Right lobe of liver (tissue), 6 donors: ENCODE measurements around the gene RAB43. TPM values are rescaled to one million over a fixed set of nuclear protein-coding genes. Genes with fewer than 3 reads are reported as not detected.

Source experiments
- ATAC-seq, 4 donors: fragments of 200-7000 bp; cut with Tn5 transposase; one replicate each; pipeline ENCODE4 v1.9.1; 2020; ENCODE audit warnings: mild to moderate bottlenecking in 4 of 4, moderate library complexity in 4 of 4
- DNase-seq, 3 donors: peaks; one replicate each; pipeline ENCODE4 v3.0.0-alpha.2; 2020
- H3K27ac ChIP-seq, 3 donors: fragments of 200-600 bp; one replicate each; pipeline ENCODE4 v1.8.0; 2022
- H3K27me3 ChIP-seq, 2 donors: fragments of 200-600 bp; one replicate each; pipeline ENCODE4 v1.8.0; 2022
- H3K36me3 ChIP-seq, 4 donors: fragments of 200-600 bp; sonication (generic) in 1 of 4; one replicate each; pipeline versions ENCODE4 v1.5.1 to v1.8.0; 2017 to 2022; ENCODE audit warnings: control low read depth in 1 of 4
- H3K4me1 ChIP-seq, 4 donors: fragments of 200-600 bp; sonication (generic) in 1 of 4; one replicate each; pipeline versions ENCODE4 v1.5.1 to v1.8.0; 2017 to 2022; ENCODE audit warnings: control low read depth in 1 of 4
- H3K4me3 ChIP-seq, 3 donors: fragments of 200-600 bp; one replicate each; pipeline ENCODE4 v1.8.0; 2022
- H3K9me3 ChIP-seq, 4 donors: fragments of 200-600 bp; sonication (generic) in 1 of 4; one replicate each; pipeline versions ENCODE4 v1.5.1 to v1.8.0; 2017 to 2022; ENCODE audit warnings: control low read depth in 1 of 4
- CTCF ChIP-seq, 4 donors: fragments of 200-600 bp in 3 of 4; fragments of 450-650 bp in 1 of 4; IDR thresholded peaks; one replicate each; pipeline versions ENCODE4 v1.5.1 to v1.8.0; 2016 to 2022; ENCODE audit warnings: antibody characterized with exemption in 4 of 4, mild to moderate bottlenecking in 2 of 4
- POLR2A ChIP-seq: fragments of 450-650 bp; IDR thresholded peaks from one replicate; pipeline ENCODE4 v1.6.1; 2017; ENCODE audit warnings: antibody characterized with exemption, mild to moderate bottlenecking
- WGBS: methylation state at CpG from one replicate; pipeline ENCODE4 v1.1.6; 2018; ENCODE audit warnings: low coverage, low lambda C conversion rate; ENCODE audit not compliant: insufficient coverage; ENCODE audit errors: missing lambda C conversion rate; 5-methylcytosine and 5-hydroxymethylcytosine counted together
- intact Hi-C, 2 donors: fragments of 100-400 bp; cut with DNase I; formaldehyde crosslinking; loops; one replicate each; pipeline versions ENCODE4 v1.11.2 to v1.14.1; 2022
- total RNA-seq, 6 experiments: library from RNA; depleted of rRNA in 2 of 6; stranded (reverse); fragments of >200 nt in 2 of 6; fragmentation: NEBNext Ultra II Directional in 3 of 6; extraction: Animal tissue kit (Norgen Biotek cat#: 25700) in 3 of 6; gene quantifications; one replicate each; pipeline versions ENCODE4 v1.1.0 to v1.2.4, GENCODE V29; 2016 to 2023
- donor health status: DM: no; HTN: yes; CAD: no.
- donor health status: DM: no; HTN: no; CAD: no.
- donor health status: DM: no; HTN: no; CAD: no.
- donor health status: DM: no; HTN: yes; CAD: no.
- donor health status: DM: no; HTN: yes; CAD: no.

The RAB43 gene
- total RNA-seq, 6 experiments from 2014 or later = 21.8 to 67.2 (median 38.5) TPM

GRCh38 chr3:129052675-129053074, 68.9 kb downstream of the RAB43 start:
- Histone ChIP-seq H3K36me3 (no peaks in the 10 kb centered on the region), H3K9me3 (no peaks in the 10 kb centered on the region), H3K27ac (peak overlapping the region in 2 of 3 donors; percentile 11 to 71), H3K4me1 (peaks cover 0 to 14% (median 8%) of the 10 kb centered on the region in 4 donors), H3K4me3 (no peak overlapping the region), H3K27me3 (no peaks in the 10 kb centered on the region)
- peak; percentile 52 to 79 (median 75) for DNase-seq
- TF ChIP-seq POLR2A = no peak
- peak in 2 of 4 donors; percentile 15 to 32 for TF ChIP-seq CTCF (IDR thresholded peaks at IDR 0.05)
- intact Hi-C loops = no loop called here
- 31% methylated on average over 5 of the region's 6 CpGs for WGBS
- ATAC-seq = peak; percentile 74 to 80 (median 77)

- Histone ChIP-seq H3K27me3 (no peaks in the 10 kb centered on the region), H3K27ac (no peak overlapping the region), H3K4me1 (peaks cover 0 to 14% (median 8%) of the 10 kb centered on the region in 4 donors), H3K9me3 (no peaks in the 10 kb centered on the region), H3K36me3 (no peaks in the 10 kb centered on the region), H3K4me3 (no peak overlapping the region)
- no peak for TF ChIP-seq CTCF (IDR thresholded peaks at IDR 0.05)
- no peak for TF ChIP-seq POLR2A
- DNase-seq = no peak
- WGBS = 67% methylated on average over 3 of the region's 5 CpGs
- no peak for ATAC-seq
- intact Hi-C loops = no loop called here
Measured at GRCh38 chr3:129051871-129052340, 69.7 kb downstream of the RAB43 start.

- DNase-seq = peak in 1 of 3 donors; percentile 36
- no peak overlapping the region for H3K27ac ChIP-seq
- H3K36me3 ChIP-seq = no peaks in the 10 kb centered on the region
- no peak for ATAC-seq
- H3K4me1 ChIP-seq = peaks cover 0 to 16% (median 9%) of the 10 kb centered on the region in 4 donors
- intact Hi-C loops = no loop called here
- no peaks in the 10 kb centered on the region for H3K9me3 ChIP-seq
- H3K4me3 ChIP-seq = no peak overlapping the region
- TF ChIP-seq CTCF (IDR thresholded peaks at IDR 0.05) (no peak), POLR2A (no peak)
- WGBS = 87% methylated on average over 3 of the region's 12 CpGs
- no peaks in the 10 kb centered on the region for H3K27me3 ChIP-seq
Measured at GRCh38 chr3:129050556-129051295, 70.9 kb downstream of the RAB43 start.

- H3K27ac ChIP-seq = no peak overlapping the region
- H3K36me3 ChIP-seq = no peaks in the 10 kb centered on the region
- TF ChIP-seq POLR2A (no peak), CTCF (IDR thresholded peaks at IDR 0.05) (no peak)
- ATAC-seq = no peak
- H3K9me3 ChIP-seq = no peaks in the 10 kb centered on the region
- intact Hi-C loops = no loop called here
- no peak for DNase-seq
- H3K27me3 ChIP-seq = no peaks in the 10 kb centered on the region
- H3K4me3 ChIP-seq = no peak overlapping the region
- no CpG with 5 or more reads among the region's 6 CpGs for WGBS
- peaks cover 0 to 11% (median 4%) of the 10 kb centered on the region in 4 donors for H3K4me1 ChIP-seq
Measured at GRCh38 chr3:129047553-129047839, 74.1 kb downstream of the RAB43 start.
